Lower lobe of right lung (tissue), 2 donors: Measurements from ENCODE around the gene GRB10. TPM values are rescaled to one million over a fixed set of nuclear protein-coding genes. Genes with fewer than 3 reads are reported as not detected.

Experiments
- ATAC-seq, 2 donors: fragments of 200-7000 bp; cut with Tn5 transposase; one replicate each; pipeline ENCODE4 v1.9.1; 2020 to 2022; ENCODE audit warnings: mild to moderate bottlenecking in 2 of 2, moderate library complexity in 2 of 2
- DNase-seq: peaks from one replicate; pipeline ENCODE4 v3.0.0-alpha.2; 2020
- H3K27ac ChIP-seq: fragments of 200-600 bp; one replicate; pipeline ENCODE4 v1.8.0; 2022
- H3K27me3 ChIP-seq: fragments of 200-600 bp; one replicate; pipeline ENCODE4 v1.8.0; 2022; ENCODE audit warnings: low read depth
- H3K36me3 ChIP-seq: fragments of 200-600 bp; one replicate; pipeline ENCODE4 v1.8.0; 2022; ENCODE audit warnings: mild to moderate bottlenecking
- H3K4me1 ChIP-seq: fragments of 200-600 bp; one replicate; pipeline ENCODE4 v1.8.0; 2022
- H3K4me3 ChIP-seq: fragments of 200-600 bp; one replicate; pipeline ENCODE4 v1.8.0; 2022; ENCODE audit warnings: mild to moderate bottlenecking
- H3K9me3 ChIP-seq: fragments of 200-600 bp; one replicate; pipeline ENCODE4 v1.8.0; 2022
- CTCF ChIP-seq: fragments of 200-600 bp; IDR thresholded peaks from one replicate; pipeline ENCODE4 v1.8.0; 2022; ENCODE audit warnings: antibody characterized with exemption, mild to moderate bottlenecking
- intact Hi-C: fragments of 100-400 bp; cut with DNase I; formaldehyde crosslinking; loops from one replicate; pipeline ENCODE4 v1.11.0; 2022
- total RNA-seq: library from RNA; stranded (reverse); fragmentation: NEBNext Ultra II Directional; extraction: Animal tissue kit (Norgen Biotek cat#: 25700); gene quantifications from one replicate; pipeline ENCODE4 v1.2.1, GENCODE V29; 2021
- donor health status: DM: no; HTN: yes; CAD: no; lungs with severe emphysema.

Gene GRB10
- total RNA-seq, 1 donor from 2014 or later = 36.5 TPM

DNA sequence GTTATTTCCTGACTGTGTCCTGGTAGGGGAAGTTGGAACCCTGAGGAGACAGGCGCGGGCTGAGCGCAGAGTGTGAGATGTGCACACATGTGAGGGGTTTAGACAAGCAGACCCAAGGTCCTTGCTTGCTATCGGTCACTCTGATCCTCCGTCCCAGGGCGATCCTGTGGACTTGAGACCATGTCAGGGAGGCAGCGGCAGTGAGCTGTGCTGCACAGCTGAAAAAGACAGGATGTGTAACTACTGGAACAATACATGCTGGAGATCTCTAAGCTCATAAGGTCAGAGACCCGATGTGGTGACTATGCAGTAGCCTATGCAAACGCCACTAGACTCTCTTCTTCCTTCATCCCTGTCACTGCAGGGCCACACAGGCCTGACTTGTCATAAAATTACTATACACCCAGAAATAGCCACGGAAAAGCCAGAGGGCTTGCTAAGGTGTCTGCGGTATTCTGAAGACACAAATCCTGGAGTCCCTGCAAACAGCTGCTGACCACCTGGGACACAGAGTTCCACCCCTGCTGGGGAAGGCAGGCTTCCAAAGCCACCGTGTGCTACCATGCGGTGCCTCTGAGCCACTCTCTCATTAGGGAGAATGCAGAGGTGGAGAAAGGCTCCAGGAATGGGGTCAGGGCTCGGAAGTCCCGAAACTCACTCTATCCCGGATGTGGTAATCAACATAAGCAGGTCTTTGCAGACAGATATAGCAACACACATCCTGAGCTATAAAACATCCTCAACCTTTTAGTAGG, 126.4 kb downstream of the GRB10 start:
- DNase-seq (no peak), ATAC-seq (no peak)
- Histone ChIP-seq H3K9me3 (no peaks in the 10 kb centered on the region), H3K4me1 (peaks cover 71% of the 10 kb centered on the region), H3K27me3 (no peaks in the 10 kb centered on the region), H3K4me3 (no peak overlapping the region), H3K27ac (peak overlapping the region; percentile 69), H3K36me3 (no peaks in the 10 kb centered on the region)
- TF ChIP-seq CTCF = no peak
- intact Hi-C loops = no loop called here

DNA sequence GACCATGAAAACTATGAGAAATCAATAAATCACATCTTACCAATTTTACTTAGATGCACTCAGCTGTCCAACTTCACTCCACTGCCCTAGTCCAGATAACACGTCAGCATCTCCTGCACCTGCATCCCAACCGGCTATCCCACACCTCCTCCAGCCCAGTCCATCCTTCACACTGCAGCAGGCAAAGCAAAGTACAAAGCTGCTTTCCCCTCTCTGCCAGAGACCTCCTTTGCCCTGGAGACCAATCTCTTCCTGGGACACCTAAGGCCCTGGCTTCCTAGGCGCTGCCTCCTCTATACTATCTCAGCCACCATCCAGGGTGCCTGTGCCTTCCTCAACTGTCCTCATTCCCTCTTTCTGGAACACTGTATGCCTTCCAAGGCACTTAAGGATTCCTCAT, 127.2 kb downstream of the GRB10 start:
- ATAC-seq = no peak
- Histone ChIP-seq H3K36me3 (no peaks in the 10 kb centered on the region), H3K9me3 (no peaks in the 10 kb centered on the region), H3K4me1 (peaks cover 63% of the 10 kb centered on the region), H3K4me3 (no peak overlapping the region), H3K27ac (peak overlapping the region; percentile 69), H3K27me3 (no peaks in the 10 kb centered on the region)
- no peak for TF ChIP-seq CTCF
- no peak for DNase-seq
- intact Hi-C loops = no loop called here

DNA sequence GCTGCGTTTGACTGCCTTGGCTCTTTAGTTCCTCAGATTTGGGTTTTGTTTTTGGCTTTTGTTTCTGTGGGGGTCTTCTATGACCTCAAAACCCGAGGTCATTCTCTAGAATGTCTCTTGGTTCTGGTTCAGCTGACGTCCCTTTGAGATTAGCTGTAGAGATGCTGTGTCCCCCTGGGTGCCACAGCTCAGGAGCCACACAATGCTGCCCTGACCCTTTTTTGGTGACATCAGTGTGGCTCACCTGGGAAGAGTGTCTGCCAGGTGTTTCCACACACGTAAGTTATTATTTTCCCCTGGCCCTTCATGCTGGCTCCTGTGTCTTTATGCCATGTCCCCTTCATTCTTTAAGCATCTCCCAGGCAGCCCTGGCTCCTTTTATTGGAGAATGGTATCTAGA, 127.7 kb downstream of the GRB10 start:
- Histone ChIP-seq H3K36me3 (no peaks in the 10 kb centered on the region), H3K4me1 (peaks cover 58% of the 10 kb centered on the region), H3K9me3 (no peaks in the 10 kb centered on the region), H3K27me3 (no peaks in the 10 kb centered on the region), H3K4me3 (no peak overlapping the region), H3K27ac (peak overlapping the region; percentile 69)
- ATAC-seq (no peak), DNase-seq (no peak)
- intact Hi-C loops = no loop called here
- no peak for TF ChIP-seq CTCF

- H3K4me1 ChIP-seq = peaks cover 56% of the 10 kb centered on the region
- no peak for DNase-seq
- intact Hi-C loops = no loop called here
- no peak overlapping the region for H3K4me3 ChIP-seq
- H3K27me3 ChIP-seq = no peaks in the 10 kb centered on the region
- no peaks in the 10 kb centered on the region for H3K36me3 ChIP-seq
- no peak for TF ChIP-seq CTCF
- H3K9me3 ChIP-seq = no peaks in the 10 kb centered on the region
- peak; percentile 54 to 57 for ATAC-seq
- H3K27ac ChIP-seq = peak overlapping the region; percentile 77
Measured at GRCh38 chr7:50653981-50654425, 128.7 kb downstream of the GRB10 start.

DNA sequence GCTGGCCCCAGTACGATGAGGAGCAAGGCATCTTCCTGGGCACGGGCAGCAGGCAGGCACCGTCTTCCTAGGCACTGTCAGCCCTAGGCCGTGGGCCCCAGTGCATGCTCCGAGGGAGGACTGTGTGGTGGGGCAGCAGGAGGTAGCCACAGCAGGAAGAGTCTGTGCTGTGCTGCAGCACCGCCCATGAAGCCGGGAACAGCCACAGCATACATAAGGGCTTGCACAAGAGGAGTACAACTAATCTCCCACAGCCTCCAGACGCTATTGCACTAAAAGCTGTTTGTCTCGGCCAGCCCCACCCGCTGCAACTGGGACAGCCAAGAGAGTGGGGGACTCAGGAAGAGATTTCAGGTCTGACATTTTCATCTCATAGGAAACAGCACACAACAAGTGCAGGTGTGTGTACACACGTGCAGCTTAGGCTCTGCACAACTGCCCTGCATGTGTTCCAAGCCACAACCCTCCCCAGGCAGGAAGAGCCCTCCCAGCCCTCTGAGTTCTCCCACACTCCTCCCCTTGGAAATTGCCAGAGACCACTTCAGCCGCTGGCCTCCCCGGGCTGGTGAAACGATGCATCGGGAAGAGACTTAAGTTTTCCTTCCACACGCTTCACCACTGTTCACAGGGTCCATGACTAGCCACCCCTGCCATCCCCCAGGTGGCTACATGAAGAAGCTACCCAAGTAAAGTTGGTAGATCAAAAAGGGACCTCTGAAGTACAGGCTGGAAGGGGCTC, 129.4 kb downstream of the GRB10 start:
- Histone ChIP-seq H3K27ac (peak overlapping the region; percentile 77), H3K9me3 (no peaks in the 10 kb centered on the region), H3K27me3 (no peaks in the 10 kb centered on the region), H3K4me1 (peaks cover 49% of the 10 kb centered on the region), H3K4me3 (no peak overlapping the region), H3K36me3 (no peaks in the 10 kb centered on the region)
- no peak for DNase-seq
- intact Hi-C loops = no loop called here
- ATAC-seq = peak; percentile 51 to 73
- TF ChIP-seq CTCF = no peak
